HEK293 (cell line): Measurements from ENCODE around the gene TSEN2.

ENCODE experiments used
- CTCF ChIA-PET: fragments of 350-600 bp; formaldehyde crosslinking; extraction: SDS; loops from one replicate; lab custom pipeline; 2021; ENCODE audit warnings: antibody characterized with exemption; lab: Yijun Ruan, JAX
- POLR2A ChIA-PET: fragments of 300-600 bp; formaldehyde crosslinking; extraction: SDS; loops from one replicate; lab custom pipeline; 2020; ENCODE audit warnings: antibody characterized with exemption, inconsistent platforms; lab: Yijun Ruan, JAX
- H3K27ac ChIP-seq: fragments of 200-500 bp; sonication (Bioruptor generic); 2 replicates; pipeline ENCODE4 v1.5.1; 2014; ENCODE audit warnings: low read depth, low read length, control low read depth, inconsistent platforms; ENCODE audit errors: extremely low read depth
- H3K36me3 ChIP-seq, 2 experiments: fragments of 200-500 bp in 1 of 2; sonication (Bioruptor generic) in 1 of 2; 1 replicate in 1 of 2; 2 replicates in 1 of 2; pipeline ENCODE4 v1.5.1; 2014 to 2017; ENCODE audit warnings: inconsistent platforms in 2 of 2, low read length in 2 of 2; ENCODE audit not compliant: control insufficient read depth in 2 of 2, insufficient read depth in 1 of 2
- H3K4me1 ChIP-seq: fragments of 200-500 bp; sonication (Bioruptor generic); 2 replicates; pipeline ENCODE4 v1.5.1; 2014; ENCODE audit warnings: mild to moderate bottlenecking, low read length, inconsistent platforms; ENCODE audit not compliant: control insufficient read depth, insufficient read depth
- H3K4me3 ChIP-seq: 2 replicates; pipeline ENCODE4 v1.5.1; 2011; ENCODE audit warnings: low read depth, mild to moderate bottlenecking, control low read depth, low read length, moderate library complexity
- H3K9me3 ChIP-seq: fragments of 200-500 bp; sonication (Bioruptor generic); 2 replicates; pipeline ENCODE4 v1.5.1; 2014; ENCODE audit warnings: low read depth, low read length, inconsistent platforms; ENCODE audit not compliant: control insufficient read depth, insufficient read depth
- CTCF ChIP-seq: fragments of 450-650 bp; formaldehyde crosslinking; IDR thresholded peaks from 2 replicates; pipeline ENCODE4 v1.5.1; 2016; ENCODE audit warnings: missing biosample characterization, missing genetic modification characterization
- KLF1 ChIP-seq: fragments of 450-650 bp; formaldehyde crosslinking; IDR thresholded peaks from 2 replicates; pipeline ENCODE4 v1.5.1; 2016; ENCODE audit warnings: missing biosample characterization, missing genetic modification characterization
- PRDM10 ChIP-seq: fragments of 450-650 bp; formaldehyde crosslinking; IDR thresholded peaks from 2 replicates; pipeline ENCODE4 v1.5.1; 2016; ENCODE audit warnings: missing biosample characterization, missing genetic modification characterization
- PRDM2 ChIP-seq: fragments of 450-650 bp; formaldehyde crosslinking; IDR thresholded peaks from 2 replicates; pipeline ENCODE4 v1.5.1; 2016; ENCODE audit warnings: missing biosample characterization, missing genetic modification characterization, borderline replicate concordance
- SP3 ChIP-seq: fragments of 450-650 bp; formaldehyde crosslinking; IDR thresholded peaks from 2 replicates; pipeline ENCODE4 v1.5.1; 2016; ENCODE audit warnings: missing biosample characterization, missing genetic modification characterization
- SP7 ChIP-seq: fragments of 450-650 bp; formaldehyde crosslinking; IDR thresholded peaks from 2 replicates; pipeline ENCODE4 v1.5.1; 2016; ENCODE audit warnings: missing biosample characterization, missing genetic modification characterization
- ZFP69B ChIP-seq: fragments of 450-650 bp; formaldehyde crosslinking; IDR thresholded peaks from 2 replicates; pipeline ENCODE4 v1.5.1; 2016; ENCODE audit warnings: missing biosample characterization, missing genetic modification characterization
- ZNF24 ChIP-seq: fragments of 450-650 bp; formaldehyde crosslinking; IDR thresholded peaks from 2 replicates; pipeline ENCODE4 v1.5.1; 2016; ENCODE audit warnings: missing biosample characterization, missing genetic modification characterization
- ZNF274 ChIP-seq, 2 experiments: fragments of 200-500 bp in 1 of 2; fragments of 450-650 bp in 1 of 2; sonication (Bioruptor generic) in 1 of 2; formaldehyde crosslinking in 1 of 2; IDR thresholded peaks; 2 replicates each; pipeline versions ENCODE4 v1.5.1 to v1.6.1; 2014 to 2016; ENCODE audit warnings: borderline replicate concordance in 1 of 2, inconsistent platforms in 1 of 2, low read length in 1 of 2, missing biosample characterization in 1 of 2, missing genetic modification characterization in 1 of 2
- ZNF391 ChIP-seq: fragments of 450-650 bp; formaldehyde crosslinking; IDR thresholded peaks from 2 replicates; pipeline ENCODE4 v1.5.1; 2016; ENCODE audit warnings: low read depth, missing biosample characterization, missing genetic modification characterization, borderline replicate concordance
- ZNF423 ChIP-seq: fragments of 450-650 bp; formaldehyde crosslinking; IDR thresholded peaks from 2 replicates; pipeline ENCODE4 v1.5.1; 2016; ENCODE audit warnings: missing biosample characterization, missing genetic modification characterization
- ZNF433 ChIP-seq: fragments of 450-650 bp; formaldehyde crosslinking; IDR thresholded peaks from 2 replicates; pipeline ENCODE4 v1.5.1; 2016; ENCODE audit warnings: missing biosample characterization, missing genetic modification characterization, low read depth
- ZNF473 ChIP-seq: fragments of 450-650 bp; formaldehyde crosslinking; IDR thresholded peaks from 2 replicates; pipeline ENCODE4 v1.5.1; 2017; ENCODE audit warnings: missing biosample characterization, missing genetic modification characterization
- ZNF561 ChIP-seq: fragments of 450-650 bp; IDR thresholded peaks from 2 replicates; pipeline ENCODE4 v1.5.1; 2018; ENCODE audit warnings: missing biosample characterization, missing genetic modification characterization, borderline replicate concordance
- ZNF621 ChIP-seq: fragments of 450-650 bp; formaldehyde crosslinking; IDR thresholded peaks from 2 replicates; pipeline ENCODE4 v1.5.1; 2017; ENCODE audit warnings: missing biosample characterization, missing genetic modification characterization
- ZNF645 ChIP-seq: fragments of 450-650 bp; formaldehyde crosslinking; IDR thresholded peaks from 2 replicates; pipeline ENCODE4; 2016; ENCODE audit warnings: missing biosample characterization, missing genetic modification characterization
- ZNF660 ChIP-seq: fragments of 450-650 bp; IDR thresholded peaks from 2 replicates; pipeline ENCODE4 v1.5.1; 2018; ENCODE audit warnings: missing biosample characterization, mild to moderate bottlenecking, missing genetic modification characterization
- ZNF791 ChIP-seq: fragments of 450-650 bp; formaldehyde crosslinking; IDR thresholded peaks from 2 replicates; pipeline ENCODE4 v1.5.1; 2016; ENCODE audit warnings: missing biosample characterization, missing genetic modification characterization
- ZNF843 ChIP-seq: fragments of 450-650 bp; formaldehyde crosslinking; IDR thresholded peaks from 2 replicates; pipeline ENCODE4 v1.5.1; 2016; ENCODE audit warnings: missing biosample characterization, missing genetic modification characterization
- ZXDB ChIP-seq: fragments of 450-650 bp; formaldehyde crosslinking; IDR thresholded peaks from 2 replicates; pipeline ENCODE4 v1.5.1; 2016; ENCODE audit warnings: missing biosample characterization, missing genetic modification characterization

TSEN2 gene

GRCh38 chr3:12495749-12496452, 11.6 kb downstream of the TSEN2 start:
- Histone ChIP-seq H3K27ac (no peak overlapping the region), H3K9me3 (no peaks in the 10 kb centered on the region), H3K36me3 (peaks cover 8 to 89% of the 10 kb centered on the region in 2 experiments; a peak in 2 of 3 replicates), H3K4me1 (no peaks in the 10 kb centered on the region), H3K4me3 (no peak overlapping the region)
- ChIA-PET POLR2A (no interaction called here), CTCF (interaction anchor here (0.6 to 3.0 kb wide), 4 partner anchors 11 to 710 kb away, joined by 3 to 15 read pairs (median 6); partner anchors contain the start of gene TSEN2)
- TF ChIP-seq ZNF621 (tag by site-specific recombination) (no peak), ZNF843 (tag by site-specific recombination) (no peak), ZNF645 (tag by site-specific recombination) (no peak), ZNF24 (tag by site-specific recombination) (no peak)

- CTCF ChIA-PET: interaction anchor here (0.7 to 3.0 kb wide), 4 partner anchors 11 to 710 kb away, joined by 3 to 15 read pairs (median 5); partner anchors contain the start of gene TSEN2
- TF ChIP-seq PRDM2 (tag by site-specific recombination) (no peak), ZNF274 (IDR thresholded peaks at IDR 0.05; ENCODE audit: low read length) (no peak), ZNF274 (tag by site-specific recombination; IDR thresholded peaks at IDR 0.05; ENCODE audit: borderline replicate concordance) (no peak), PRDM10 (tag by site-specific recombination) (no peak), CTCF (tag by site-specific recombination) (no peak), ZXDB (tag by site-specific recombination) (no peak), ZFP69B (no peak), ZNF660 (tag by site-specific recombination) (no peak), ZNF433 (tag by site-specific recombination) (no peak), KLF1 (no peak), ZNF561 (tag by site-specific recombination) (no peak), ZNF423 (tag by site-specific recombination) (no peak), ZNF391 (tag by site-specific recombination) (no peak), ZNF645 (tag by site-specific recombination) (no peak), SP7 (no peak), SP3 (tag by site-specific recombination) (no peak), ZNF791 (tag by site-specific recombination) (no peak), ZNF473 (tag by site-specific recombination) (no peak)
Measured at GRCh38 chr3:12496453-12496761, 12.1 kb downstream of the TSEN2 start.

More at GRCh38 chr3:12496453-12496761, 12.1 kb downstream of the TSEN2 start:
- Histone ChIP-seq H3K4me3 (no peak overlapping the region), H3K27ac (no peak overlapping the region), H3K36me3 (peaks cover 8 to 89% of the 10 kb centered on the region in 2 experiments; a peak in 2 of 3 replicates), H3K4me1 (no peaks in the 10 kb centered on the region), H3K9me3 (no peaks in the 10 kb centered on the region)
- POLR2A ChIA-PET: no interaction called here
